ENCODE results near the gene STAT1. TPM values are rescaled to one million over a fixed set of nuclear protein-coding genes. Genes with fewer than 3 reads are reported as not detected.

STAT1 gene
- total and polyA plus RNA-seq, 11 donors, result 7.8 to 469 (median 44.0) TPM

DNA sequence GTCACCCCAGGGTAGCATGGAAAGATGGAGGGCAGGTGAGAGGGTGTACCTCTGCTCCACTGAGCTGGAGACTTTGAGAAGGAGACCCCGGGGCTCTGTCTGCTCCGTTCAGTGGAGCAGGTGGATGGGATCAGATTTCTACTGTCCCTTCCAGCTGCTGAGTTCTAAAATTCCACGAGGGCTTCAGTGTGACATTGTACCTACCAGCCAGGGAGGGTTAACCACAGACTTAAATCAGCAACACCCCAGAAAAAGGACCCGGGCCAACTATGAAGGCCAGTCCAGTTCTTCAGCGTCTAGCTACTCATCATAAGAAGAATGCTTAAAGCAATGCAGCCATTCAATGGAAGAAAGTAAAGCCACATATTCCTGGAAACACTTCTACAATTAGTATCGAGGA lies 23.8 kb downstream of the STAT1 start:
- intact Hi-C loops (cut with DNase I), result no loop called here
- Histone ChIP-seq H3K9me3 (no peaks in the 10 kb centered on the region), H3K36me3 (peaks cover 0 to 100% (median 100%) of the 10 kb centered on the region in 9 donors), H3K27ac (no peak overlapping the region), H3K4me1 (peaks cover 0 to 8% (median 0%) of the 10 kb centered on the region in 12 donors), H3K4me3 (no peak overlapping the region), H3K27me3 (no peaks in the 10 kb centered on the region)
- TF ChIP-seq POLR2A (IDR thresholded peaks at IDR 0.05), result no peak
- TF ChIP-seq, protein P1, sequence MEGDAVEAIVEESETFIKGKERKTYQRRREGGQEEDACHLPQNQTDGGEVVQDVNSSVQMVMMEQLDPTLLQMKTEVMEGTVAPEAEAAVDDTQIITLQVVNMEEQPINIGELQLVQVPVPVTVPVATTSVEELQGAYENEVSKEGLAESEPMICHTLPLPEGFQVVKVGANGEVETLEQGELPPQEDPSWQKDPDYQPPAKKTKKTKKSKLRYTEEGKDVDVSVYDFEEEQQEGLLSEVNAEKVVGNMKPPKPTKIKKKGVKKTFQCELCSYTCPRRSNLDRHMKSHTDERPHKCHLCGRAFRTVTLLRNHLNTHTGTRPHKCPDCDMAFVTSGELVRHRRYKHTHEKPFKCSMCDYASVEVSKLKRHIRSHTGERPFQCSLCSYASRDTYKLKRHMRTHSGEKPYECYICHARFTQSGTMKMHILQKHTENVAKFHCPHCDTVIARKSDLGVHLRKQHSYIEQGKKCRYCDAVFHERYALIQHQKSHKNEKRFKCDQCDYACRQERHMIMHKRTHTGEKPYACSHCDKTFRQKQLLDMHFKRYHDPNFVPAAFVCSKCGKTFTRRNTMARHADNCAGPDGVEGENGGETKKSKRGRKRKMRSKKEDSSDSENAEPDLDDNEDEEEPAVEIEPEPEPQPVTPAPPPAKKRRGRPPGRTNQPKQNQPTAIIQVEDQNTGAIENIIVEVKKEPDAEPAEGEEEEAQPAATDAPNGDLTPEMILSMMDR (IDR thresholded peaks at IDR 0.05), result no peak
- no peak for DNase-seq
- no peak for ATAC-seq
- 83 to 91% (median 88%) methylated on average over 6 of the region's 6 CpGs for WGBS, 4 donors

DNA sequence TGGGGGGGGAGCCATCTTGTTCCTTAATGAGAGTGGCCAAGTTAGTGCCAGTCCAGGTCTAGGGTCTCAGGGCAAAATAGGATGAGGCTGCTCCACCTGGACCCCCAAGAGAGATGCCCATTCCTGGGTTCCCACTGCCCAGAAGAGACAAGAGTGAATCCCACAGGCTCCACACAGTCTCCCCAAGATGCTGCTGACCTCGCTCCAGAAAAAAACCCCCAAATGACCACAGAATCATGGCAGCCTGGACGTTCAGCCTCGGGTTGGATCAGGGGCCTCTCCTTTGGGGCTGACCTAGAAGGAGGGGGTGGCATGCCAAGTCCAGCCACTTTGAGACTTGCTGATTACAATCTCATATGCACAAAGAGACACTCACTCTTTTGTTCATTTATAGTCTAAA lies 25.1 kb downstream of the STAT1 start:
- WGBS, 4 donors, result 92 to 96% (median 95%) methylated on average over 3 of the region's 3 CpGs
- intact Hi-C loops (cut with DNase I), result no loop called here
- no peak overlapping the region for H3K4me3 ChIP-seq
- ATAC-seq, result no peak
- H3K27me3 ChIP-seq, result no peaks in the 10 kb centered on the region
- H3K36me3 ChIP-seq, result peaks cover 0 to 100% (median 100%) of the 10 kb centered on the region in 9 donors
- TF ChIP-seq POLR2A (IDR thresholded peaks at IDR 0.05), result no peak
- TF ChIP-seq, protein P1 (IDR thresholded peaks at IDR 0.05), result no peak
- DNase-seq, result no peak
- H3K4me1 ChIP-seq, result peaks cover 0 to 7% (median 0%) of the 10 kb centered on the region in 12 donors
- no peaks in the 10 kb centered on the region for H3K9me3 ChIP-seq
- no peak overlapping the region for H3K27ac ChIP-seq

DNA sequence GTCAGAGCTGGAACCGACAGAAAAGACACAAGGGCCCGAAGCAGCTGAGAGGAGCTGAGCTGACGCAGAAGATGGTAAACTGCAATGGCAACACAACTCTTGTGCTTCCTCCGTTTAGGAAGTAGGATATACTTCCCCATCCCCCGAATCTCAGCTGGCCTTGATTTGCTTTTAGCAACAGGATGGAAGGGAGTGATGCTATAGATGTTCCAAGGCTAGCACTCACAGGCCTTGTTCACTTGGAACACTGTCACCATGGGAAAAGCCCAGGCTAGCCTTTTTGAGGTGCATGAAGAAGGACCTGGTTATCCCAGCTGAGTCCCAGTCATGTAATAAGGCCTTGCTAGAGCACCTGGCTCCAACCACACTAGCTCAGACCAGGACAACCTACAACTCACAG lies 26.0 kb downstream of the STAT1 start:
- TF ChIP-seq, protein P1 (IDR thresholded peaks at IDR 0.05), result no peak
- TF ChIP-seq POLR2A (IDR thresholded peaks at IDR 0.05), result no peak
- Histone ChIP-seq H3K27me3 (no peaks in the 10 kb centered on the region), H3K27ac (no peak overlapping the region), H3K4me3 (no peak overlapping the region), H3K4me1 (peaks cover 0 to 8% (median 0%) of the 10 kb centered on the region in 12 donors), H3K36me3 (peaks cover 0 to 100% (median 100%) of the 10 kb centered on the region in 9 donors), H3K9me3 (no peaks in the 10 kb centered on the region)
- no peak for DNase-seq
- intact Hi-C loops (cut with DNase I), result no loop called here
- 91 to 95% (median 93%) methylated on average over 5 of the region's 5 CpGs for WGBS, 4 donors
- ATAC-seq, result no peak

DNA sequence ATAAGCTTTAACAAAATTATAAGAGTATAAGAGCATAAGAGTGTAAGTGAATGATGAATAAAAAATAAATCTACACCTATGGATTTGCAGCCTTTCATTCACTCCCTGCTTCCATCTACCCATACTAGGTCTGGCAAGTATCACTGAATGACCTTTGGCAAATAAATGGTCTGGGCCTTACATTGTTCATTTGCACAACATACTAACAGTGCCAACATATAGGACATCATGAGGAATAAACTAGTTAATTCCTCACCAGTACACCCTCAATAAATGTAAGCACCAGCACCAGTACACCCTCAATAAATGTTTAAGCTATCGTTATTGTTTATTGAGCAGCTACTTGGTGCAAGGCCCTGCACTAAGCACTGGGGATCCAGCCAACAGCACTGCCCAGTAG lies 26.9 kb downstream of the STAT1 start:
- DNase-seq (no peak), ATAC-seq (no peak)
- WGBS, 4 donors, result 95 to 100% (median 99%) methylated on average over 1 of the region's 1 CpG
- no peaks in the 10 kb centered on the region for H3K27me3 ChIP-seq
- no peaks in the 10 kb centered on the region for H3K9me3 ChIP-seq
- no peak overlapping the region for H3K4me3 ChIP-seq
- peaks cover 0 to 100% (median 100%) of the 10 kb centered on the region in 9 donors for H3K36me3 ChIP-seq
- TF ChIP-seq POLR2A (IDR thresholded peaks at IDR 0.05), result no peak
- TF ChIP-seq, protein P1 (IDR thresholded peaks at IDR 0.05), result no peak
- H3K27ac ChIP-seq, result no peak overlapping the region
- intact Hi-C loops (cut with DNase I), result no loop called here
- peaks cover 0 to 16% (median 0%) of the 10 kb centered on the region in 12 donors for H3K4me1 ChIP-seq
